ENCODE data around the gene MARCHF10.

MARCHF10 gene

GRCh38 chr17:62653826-62654761 lies 154.0 kb downstream of the MARCHF10 start:
- no peak for DNase-seq

GRCh38 chr17:62653002-62653825 lies 154.9 kb downstream of the MARCHF10 start:
- DNase-seq: peak; percentile 69

- peak; percentile 76 for DNase-seq
Measured at GRCh38 chr17:62652251-62653001, 155.7 kb downstream of the MARCHF10 start.

Measured in T1000 (cell line).